HepG2 (cell line): ENCODE results near the gene C16orf54. TPM values are rescaled to one million over a fixed set of nuclear protein-coding genes. Genes with fewer than 3 reads are reported as not detected.
A peak's percentile ranks its signal among the peaks of the same experiment; 100 is the strongest.

Source experiments
- ATF2 ChIP-seq: sonication (generic); formaldehyde crosslinking; IDR thresholded peaks from 2 replicates; pipeline ENCODE4 v1.4.0; 2020; ENCODE audit warnings: missing genetic modification reagents
- CHD4 ChIP-seq: fragments of 200-600 bp; sonication (generic); IDR thresholded peaks from 2 replicates; pipeline ENCODE4 v1.7.0; 2017; ENCODE audit warnings: mild to moderate bottlenecking, low read length, borderline replicate concordance
- FOXA1 ChIP-seq, 2 experiments: fragments of 450-650 bp in 1 of 2; sonication (generic) in 1 of 2; formaldehyde crosslinking in 1 of 2; IDR thresholded peaks; 2 replicates each; pipeline versions ENCODE4 v1.4.0 to v1.6.1; 2016 to 2020; ENCODE audit warnings: missing genetic modification reagents in 1 of 2
- LRRFIP1 ChIP-seq: sonication (generic); formaldehyde crosslinking; conservative IDR thresholded peaks from 2 replicates; pipeline ENCODE4 v1.4.0; 2020; ENCODE audit warnings: missing genetic modification reagents
- MYNN ChIP-seq: sonication (generic); formaldehyde crosslinking; IDR thresholded peaks from 2 replicates; pipeline ENCODE4 v1.4.0; 2020; ENCODE audit warnings: mild to moderate bottlenecking, low read depth, missing genetic modification reagents
- NCOA1 ChIP-seq: sonication (generic); formaldehyde crosslinking; IDR thresholded peaks from 2 replicates; pipeline ENCODE4 v1.9.0; 2021; ENCODE audit warnings: missing genetic modification reagents
- NCOA5 ChIP-seq: sonication (generic); formaldehyde crosslinking; IDR thresholded peaks from 2 replicates; pipeline ENCODE4 v1.4.0; 2020; ENCODE audit warnings: missing genetic modification reagents
- NFKB2 ChIP-seq: sonication (generic); formaldehyde crosslinking; IDR thresholded peaks from 2 replicates; pipeline ENCODE4 v1.4.0; 2020; ENCODE audit warnings: missing genetic modification reagents, borderline replicate concordance
- PHF5A ChIP-seq: IDR thresholded peaks from one replicate; pipeline ENCODE4 v1.6.1; 2018; ENCODE audit warnings: low read depth, missing genetic modification reagents; ENCODE audit not compliant: unreplicated experiment
- POLR2AphosphoS2 ChIP-seq: IDR thresholded peaks from 2 replicates; pipeline ENCODE4 v1.6.1; 2011; ENCODE audit warnings: low read depth, low read length, improper control_type of control experiment
- TRIM24 ChIP-seq: sonication (generic); formaldehyde crosslinking; IDR thresholded peaks from 2 replicates; pipeline ENCODE4 v1.8.0; 2022; ENCODE audit warnings: mild to moderate bottlenecking, missing genetic modification reagents
- ZBTB39 ChIP-seq: sonication (generic); formaldehyde crosslinking; IDR thresholded peaks from 2 replicates; pipeline ENCODE4 v1.5.0; 2020; ENCODE audit warnings: missing genetic modification reagents
- ZNF253 ChIP-seq: sonication (generic); formaldehyde crosslinking; IDR thresholded peaks from 2 replicates; pipeline ENCODE4 v1.8.0; 2022; ENCODE audit warnings: mild to moderate bottlenecking, missing genetic modification reagents, borderline replicate concordance
- ZNF296 ChIP-seq: sonication (generic); formaldehyde crosslinking; conservative IDR thresholded peaks from 2 replicates; pipeline ENCODE4 v1.5.0; 2020; ENCODE audit warnings: mild to moderate bottlenecking, missing genetic modification reagents
- ZNF577 ChIP-seq: sonication (generic); formaldehyde crosslinking; IDR thresholded peaks from 2 replicates; pipeline ENCODE4 v1.4.0; 2020; ENCODE audit warnings: mild to moderate bottlenecking, low read depth, missing genetic modification reagents, borderline replicate concordance
- ZNF687 ChIP-seq: sonication (generic); formaldehyde crosslinking; IDR thresholded peaks from 2 replicates; pipeline ENCODE4 v1.5.1; 2020; ENCODE audit warnings: mild to moderate bottlenecking, missing genetic modification reagents, moderate library complexity
- ZUFSP ChIP-seq: sonication (generic); formaldehyde crosslinking; IDR thresholded peaks from 2 replicates; pipeline ENCODE4 v1.9.0; 2021; ENCODE audit warnings: missing genetic modification reagents, mild to moderate bottlenecking, borderline replicate concordance
- polyA plus RNA-seq, 8 experiments: library from polyadenylated mRNA; depleted of rRNA in 3 of 8; stranded (reverse) in 7 of 8; unstranded in 1 of 8; fragments of >200 nt; fragmentation: Illumina TruSeq in 4 of 8; extraction: Trizol in 4 of 8; gene quantifications; 2 replicates each; pipeline versions ENCODE4 v1.2.1 to v1.2.3, GENCODE V29; 2011 to 2016; ENCODE audit warnings: low read depth in 4 of 8, missing spikeins in 1 of 8, mixed read lengths in 1 of 8; ENCODE audit not compliant: insufficient read depth in 1 of 8
- total RNA-seq, 5 experiments: library from RNA; depleted of rRNA; stranded (reverse); fragments of >200 nt; fragmentation: Illumina TruSeq; extraction: Trizol; gene quantifications; 2 replicates each; pipeline ENCODE4 v1.2.3, GENCODE V29; 2016; ENCODE audit warnings: low read depth in 1 of 5

Gene C16orf54
- total and polyA plus RNA-seq, 2 of the 13 experiments (the other 11 are each of a cell fraction or from before 2014, with no cell fraction given) = not detected

GRCh38 chr16:29784901-29785500 lies 39.2 kb upstream of the C16orf54 start (continued):
- TF ChIP-seq ZNF687 = peak; percentile 89
- TF ChIP-seq NFKB2 (CRISPR knock-in tag) = no peak; the same call in 1 of the 2 replicates
- no peak for TF ChIP-seq ZNF296 (CRISPR knock-in tag)
- TF ChIP-seq FOXA1 (IDR thresholded peaks at IDR 0.05) = no peak
- TF ChIP-seq FOXA1 (CRISPR knock-in tag; IDR thresholded peaks at IDR 0.05) = peak; percentile 38; the same call in 1 of the 2 replicates
- no peak for TF ChIP-seq POLR2AphosphoS2
- no peak for TF ChIP-seq NCOA5 (CRISPR knock-in tag)
- no peak for TF ChIP-seq CHD4
- no peak for TF ChIP-seq TRIM24 (CRISPR knock-in tag)
- TF ChIP-seq ZUFSP (CRISPR knock-in tag) = no peak
- no peak for TF ChIP-seq ZBTB39 (CRISPR knock-in tag)
- no peak for TF ChIP-seq LRRFIP1 (CRISPR knock-in tag)
- TF ChIP-seq NCOA1 (CRISPR knock-in tag) = no peak
- TF ChIP-seq PHF5A = no peak
- TF ChIP-seq ATF2 = peak; percentile 81
- TF ChIP-seq MYNN (CRISPR knock-in tag) = no peak
- TF ChIP-seq ZNF253 (CRISPR knock-in tag) = no peak
- TF ChIP-seq ZNF577 (CRISPR knock-in tag) = no peak
